ENCODE measurements around the gene KIFAP3. TPM values are rescaled to one million over a fixed set of nuclear protein-coding genes. Genes with fewer than 3 reads are reported as not detected.

KIFAP3 gene
- total RNA-seq, 1 experiment from 2014 or later = 2.3 TPM

DNA sequence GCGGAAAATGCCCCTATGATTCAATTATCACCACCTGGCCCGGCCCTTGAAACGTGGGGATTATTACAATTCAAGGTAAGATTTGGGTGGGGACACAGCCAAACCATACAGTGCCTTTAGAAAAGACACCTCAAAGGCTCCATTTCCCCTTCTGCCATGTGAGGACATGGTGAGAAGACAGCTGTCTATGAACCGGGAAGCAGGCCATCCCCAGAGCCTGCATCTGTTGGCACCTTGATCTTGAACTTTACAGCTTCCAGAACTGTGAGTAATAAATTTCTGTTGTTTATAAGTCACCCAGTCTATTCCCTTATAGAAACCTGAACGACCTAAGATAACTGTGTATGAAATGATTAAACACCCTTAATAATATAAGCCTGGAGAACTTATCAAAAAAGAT, 61.6 kb downstream of the KIFAP3 start (continued):
- TF ChIP-seq, protein P1, sequence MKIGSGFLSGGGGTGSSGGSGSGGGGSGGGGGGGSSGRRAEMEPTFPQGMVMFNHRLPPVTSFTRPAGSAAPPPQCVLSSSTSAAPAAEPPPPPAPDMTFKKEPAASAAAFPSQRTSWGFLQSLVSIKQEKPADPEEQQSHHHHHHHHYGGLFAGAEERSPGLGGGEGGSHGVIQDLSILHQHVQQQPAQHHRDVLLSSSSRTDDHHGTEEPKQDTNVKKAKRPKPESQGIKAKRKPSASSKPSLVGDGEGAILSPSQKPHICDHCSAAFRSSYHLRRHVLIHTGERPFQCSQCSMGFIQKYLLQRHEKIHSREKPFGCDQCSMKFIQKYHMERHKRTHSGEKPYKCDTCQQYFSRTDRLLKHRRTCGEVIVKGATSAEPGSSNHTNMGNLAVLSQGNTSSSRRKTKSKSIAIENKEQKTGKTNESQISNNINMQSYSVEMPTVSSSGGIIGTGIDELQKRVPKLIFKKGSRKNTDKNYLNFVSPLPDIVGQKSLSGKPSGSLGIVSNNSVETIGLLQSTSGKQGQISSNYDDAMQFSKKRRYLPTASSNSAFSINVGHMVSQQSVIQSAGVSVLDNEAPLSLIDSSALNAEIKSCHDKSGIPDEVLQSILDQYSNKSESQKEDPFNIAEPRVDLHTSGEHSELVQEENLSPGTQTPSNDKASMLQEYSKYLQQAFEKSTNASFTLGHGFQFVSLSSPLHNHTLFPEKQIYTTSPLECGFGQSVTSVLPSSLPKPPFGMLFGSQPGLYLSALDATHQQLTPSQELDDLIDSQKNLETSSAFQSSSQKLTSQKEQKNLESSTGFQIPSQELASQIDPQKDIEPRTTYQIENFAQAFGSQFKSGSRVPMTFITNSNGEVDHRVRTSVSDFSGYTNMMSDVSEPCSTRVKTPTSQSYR (CRISPR knock-in tag; IDR thresholded peaks at IDR 0.05) = no peak
- no peak for TF ChIP-seq TEAD1 (CRISPR knock-in tag; IDR thresholded peaks at IDR 0.05)
- no peak for TF ChIP-seq SP1 (CRISPR knock-in tag; conservative IDR thresholded peaks at IDR 0.05)
- TF ChIP-seq, protein P2, sequence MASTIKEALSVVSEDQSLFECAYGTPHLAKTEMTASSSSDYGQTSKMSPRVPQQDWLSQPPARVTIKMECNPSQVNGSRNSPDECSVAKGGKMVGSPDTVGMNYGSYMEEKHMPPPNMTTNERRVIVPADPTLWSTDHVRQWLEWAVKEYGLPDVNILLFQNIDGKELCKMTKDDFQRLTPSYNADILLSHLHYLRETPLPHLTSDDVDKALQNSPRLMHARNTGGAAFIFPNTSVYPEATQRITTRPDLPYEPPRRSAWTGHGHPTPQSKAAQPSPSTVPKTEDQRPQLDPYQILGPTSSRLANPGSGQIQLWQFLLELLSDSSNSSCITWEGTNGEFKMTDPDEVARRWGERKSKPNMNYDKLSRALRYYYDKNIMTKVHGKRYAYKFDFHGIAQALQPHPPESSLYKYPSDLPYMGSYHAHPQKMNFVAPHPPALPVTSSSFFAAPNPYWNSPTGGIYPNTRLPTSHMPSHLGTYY (CRISPR knock-in tag; IDR thresholded peaks at IDR 0.05) = no peak
- no peak for TF ChIP-seq OVOL2 (CRISPR knock-in tag; IDR thresholded peaks at IDR 0.05; ENCODE audit: borderline replicate concordance)
- no peak for TF ChIP-seq FOXJ3 (CRISPR knock-in tag; IDR thresholded peaks at IDR 0.05; ENCODE audit: borderline replicate concordance)

DNA sequence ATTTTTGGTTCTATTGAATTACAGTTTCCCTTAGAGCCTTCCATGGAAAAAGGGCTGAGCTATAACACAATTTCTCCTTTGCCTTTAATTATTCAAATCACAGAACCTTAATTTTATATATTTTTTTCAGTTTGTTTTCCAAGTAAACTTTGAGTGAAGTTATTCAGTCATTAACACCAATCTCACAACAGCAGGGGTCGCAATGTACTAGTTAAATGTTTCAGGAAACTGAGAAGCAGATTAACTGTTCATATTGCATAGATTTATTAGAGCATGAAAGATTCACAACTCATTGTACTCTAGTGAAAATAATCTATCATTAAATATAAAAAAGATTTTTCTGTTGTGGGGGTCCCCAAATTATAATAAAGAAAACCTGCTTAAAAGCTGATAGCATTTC, 64.1 kb downstream of the KIFAP3 start:
- no peaks in the 10 kb centered on the region; the same call in 1 of the 2 replicates for H3K36me3 Mint-ChIP-seq
- POLR2A ChIA-PET = no interaction called here
- DNase-seq (ENCODE audit: low spot score) = peak; percentile 17

More for the DNA sequence above, 64.1 kb downstream of the KIFAP3 start:
- CTCF ChIA-PET = interaction anchor here (1.2 kb wide), 1 partner anchor 447 kb away, joined by 3 read pairs; no protein-coding TSS in a partner anchor
- peaks cover 17% of the 10 kb centered on the region for H3K9me3 Mint-ChIP-seq
- TF ChIP-seq, protein P3, sequence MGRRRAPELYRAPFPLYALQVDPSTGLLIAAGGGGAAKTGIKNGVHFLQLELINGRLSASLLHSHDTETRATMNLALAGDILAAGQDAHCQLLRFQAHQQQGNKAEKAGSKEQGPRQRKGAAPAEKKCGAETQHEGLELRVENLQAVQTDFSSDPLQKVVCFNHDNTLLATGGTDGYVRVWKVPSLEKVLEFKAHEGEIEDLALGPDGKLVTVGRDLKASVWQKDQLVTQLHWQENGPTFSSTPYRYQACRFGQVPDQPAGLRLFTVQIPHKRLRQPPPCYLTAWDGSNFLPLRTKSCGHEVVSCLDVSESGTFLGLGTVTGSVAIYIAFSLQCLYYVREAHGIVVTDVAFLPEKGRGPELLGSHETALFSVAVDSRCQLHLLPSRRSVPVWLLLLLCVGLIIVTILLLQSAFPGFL (CRISPR knock-in tag; IDR thresholded peaks at IDR 0.05; ENCODE audit: borderline replicate concordance) = no peak
- TF ChIP-seq ZNF396 (CRISPR knock-in tag; IDR thresholded peaks at IDR 0.05; ENCODE audit: borderline replicate concordance) = no peak
- TF ChIP-seq SMAD4 (CRISPR knock-in tag; IDR thresholded peaks at IDR 0.05) = no peak
- no peak for TF ChIP-seq ZNF121 (CRISPR knock-in tag; IDR thresholded peaks at IDR 0.05)
- no peak for TF ChIP-seq NFE2L1 (CRISPR knock-in tag; IDR thresholded peaks at IDR 0.05)
- TF ChIP-seq, protein P4, sequence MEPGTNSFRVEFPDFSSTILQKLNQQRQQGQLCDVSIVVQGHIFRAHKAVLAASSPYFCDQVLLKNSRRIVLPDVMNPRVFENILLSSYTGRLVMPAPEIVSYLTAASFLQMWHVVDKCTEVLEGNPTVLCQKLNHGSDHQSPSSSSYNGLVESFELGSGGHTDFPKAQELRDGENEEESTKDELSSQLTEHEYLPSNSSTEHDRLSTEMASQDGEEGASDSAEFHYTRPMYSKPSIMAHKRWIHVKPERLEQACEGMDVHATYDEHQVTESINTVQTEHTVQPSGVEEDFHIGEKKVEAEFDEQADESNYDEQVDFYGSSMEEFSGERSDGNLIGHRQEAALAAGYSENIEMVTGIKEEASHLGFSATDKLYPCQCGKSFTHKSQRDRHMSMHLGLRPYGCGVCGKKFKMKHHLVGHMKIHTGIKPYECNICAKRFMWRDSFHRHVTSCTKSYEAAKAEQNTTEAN (CRISPR knock-in tag; IDR thresholded peaks at IDR 0.05) = no peak
- TF ChIP-seq EMX1 (CRISPR knock-in tag; IDR thresholded peaks at IDR 0.05) = no peak
- no peak for TF ChIP-seq FOXK1 (CRISPR knock-in tag; IDR thresholded peaks at IDR 0.05)
- no peak for TF ChIP-seq CBFB (CRISPR knock-in tag; IDR thresholded peaks at IDR 0.05; ENCODE audit: low read depth)
- TF ChIP-seq, protein P1 (CRISPR knock-in tag; IDR thresholded peaks at IDR 0.05) = no peak
- TF ChIP-seq, protein P5, sequence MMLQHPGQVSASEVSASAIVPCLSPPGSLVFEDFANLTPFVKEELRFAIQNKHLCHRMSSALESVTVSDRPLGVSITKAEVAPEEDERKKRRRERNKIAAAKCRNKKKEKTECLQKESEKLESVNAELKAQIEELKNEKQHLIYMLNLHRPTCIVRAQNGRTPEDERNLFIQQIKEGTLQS (CRISPR knock-in tag; conservative IDR thresholded peaks at IDR 0.05) = no peak
- TF ChIP-seq CREM (CRISPR knock-in tag; IDR thresholded peaks at IDR 0.05) = no peak
- TF ChIP-seq ELF4 (CRISPR knock-in tag; IDR thresholded peaks at IDR 0.05; ENCODE audit: low read depth) = no peak
- no peak for TF ChIP-seq GABPB1 (CRISPR knock-in tag; IDR thresholded peaks at IDR 0.05)
- TF ChIP-seq IRF2 (CRISPR knock-in tag; IDR thresholded peaks at IDR 0.05; ENCODE audit: borderline replicate concordance, low read depth) = no peak
- TF ChIP-seq, protein P6, sequence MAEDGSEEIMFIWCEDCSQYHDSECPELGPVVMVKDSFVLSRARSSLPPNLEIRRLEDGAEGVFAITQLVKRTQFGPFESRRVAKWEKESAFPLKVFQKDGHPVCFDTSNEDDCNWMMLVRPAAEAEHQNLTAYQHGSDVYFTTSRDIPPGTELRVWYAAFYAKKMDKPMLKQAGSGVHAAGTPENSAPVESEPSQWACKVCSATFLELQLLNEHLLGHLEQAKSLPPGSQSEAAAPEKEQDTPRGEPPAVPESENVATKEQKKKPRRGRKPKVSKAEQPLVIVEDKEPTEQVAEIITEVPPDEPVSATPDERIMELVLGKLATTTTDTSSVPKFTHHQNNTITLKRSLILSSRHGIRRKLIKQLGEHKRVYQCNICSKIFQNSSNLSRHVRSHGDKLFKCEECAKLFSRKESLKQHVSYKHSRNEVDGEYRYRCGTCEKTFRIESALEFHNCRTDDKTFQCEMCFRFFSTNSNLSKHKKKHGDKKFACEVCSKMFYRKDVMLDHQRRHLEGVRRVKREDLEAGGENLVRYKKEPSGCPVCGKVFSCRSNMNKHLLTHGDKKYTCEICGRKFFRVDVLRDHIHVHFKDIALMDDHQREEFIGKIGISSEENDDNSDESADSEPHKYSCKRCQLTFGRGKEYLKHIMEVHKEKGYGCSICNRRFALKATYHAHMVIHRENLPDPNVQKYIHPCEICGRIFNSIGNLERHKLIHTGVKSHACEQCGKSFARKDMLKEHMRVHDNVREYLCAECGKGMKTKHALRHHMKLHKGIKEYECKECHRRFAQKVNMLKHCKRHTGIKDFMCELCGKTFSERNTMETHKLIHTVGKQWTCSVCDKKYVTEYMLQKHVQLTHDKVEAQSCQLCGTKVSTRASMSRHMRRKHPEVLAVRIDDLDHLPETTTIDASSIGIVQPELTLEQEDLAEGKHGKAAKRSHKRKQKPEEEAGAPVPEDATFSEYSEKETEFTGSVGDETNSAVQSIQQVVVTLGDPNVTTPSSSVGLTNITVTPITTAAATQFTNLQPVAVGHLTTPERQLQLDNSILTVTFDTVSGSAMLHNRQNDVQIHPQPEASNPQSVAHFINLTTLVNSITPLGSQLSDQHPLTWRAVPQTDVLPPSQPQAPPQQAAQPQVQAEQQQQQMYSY (CRISPR knock-in tag; IDR thresholded peaks at IDR 0.05) = no peak
- TF ChIP-seq NR3C1 (CRISPR knock-in tag; conservative IDR thresholded peaks at IDR 0.05; ENCODE audit: low read depth) = no peak
- TF ChIP-seq FOXJ3 (CRISPR knock-in tag; IDR thresholded peaks at IDR 0.05; ENCODE audit: borderline replicate concordance) = no peak
- no peak for TF ChIP-seq ZNF138 (CRISPR knock-in tag; conservative IDR thresholded peaks at IDR 0.05)
- no peak for ATAC-seq
- H3K4me1 Mint-ChIP-seq = no peaks in the 10 kb centered on the region
- no peak overlapping the region for H3K27ac Mint-ChIP-seq
- no peaks in the 10 kb centered on the region; the same call in 1 of the 2 replicates for H3K27me3 Mint-ChIP-seq (ENCODE audit: low read depth)
- no peak overlapping the region for H3K4me3 Mint-ChIP-seq

All from WTC11 (cell line).